ENCODE results near the gene RIMBP2. TPM values are rescaled to one million over a fixed set of nuclear protein-coding genes. Genes with fewer than 3 reads are reported as not detected.

RIMBP2 gene
- total RNA-seq, 5 donors from 2014 or later (not counting 1 experiment from before 2014, with no cell fraction given): 0.10 to 0.38 TPM; not detected in 3

GRCh38 chr12:130479401-130480125 is 236.5 kb downstream of the RIMBP2 start:
- CTCF ChIA-PET: no interaction called here
- Mint-ChIP-seq H3K4me3 (no peak overlapping the region), H3K27me3 (peaks cover 0 to 5% of the 10 kb centered on the region in 2 donors), H3K4me1 (no peaks in the 10 kb centered on the region), H3K9me3 (no peaks in the 10 kb centered on the region), H3K36me3 (no peaks in the 10 kb centered on the region), H3K27ac (no peak overlapping the region)
- 73% methylated on average over 21 of the region's 23 CpGs for WGBS (ENCODE audit: insufficient coverage)
- Histone ChIP-seq H3K36me3 (ENCODE audit: control insufficient read depth in 2 of 2, extremely low read depth in 1 of 2, insufficient read depth in 1 of 2, low read length in 1 of 2) (no peaks in the 10 kb centered on the region), H3K4me1 (ENCODE audit: control insufficient read depth in 1 of 2, extremely low read depth in 1 of 2, insufficient read depth in 2 of 2, low read length in 2 of 2) (no peaks in the 10 kb centered on the region), H3K9me3 (no peaks in the 10 kb centered on the region), H3K27me3 (replicated peaks in 1 of 2; ENCODE audit: control insufficient read depth in 2 of 2, extremely low read depth in 1 of 2, insufficient read depth in 2 of 2, low read length in 1 of 2) (peaks cover 2 to 15% of the 10 kb centered on the region in 2 experiments), H3K27ac (ENCODE audit: low read length) (no peak overlapping the region), H3K4me3 (ENCODE audit: control insufficient read depth in 1 of 2, extremely low read depth in 1 of 2, low read length in 1 of 2) (no peak overlapping the region)
- ATAC-seq (replicated peaks in 1 of 4): no peak
- no peak for DNase-seq
- POLR2A ChIA-PET: interaction anchor here in 1 of 2 donors (0.6 kb wide), 1 partner anchor 706 kb away, joined by 3 read pairs; no protein-coding TSS in a partner anchor

- H3K36me3 Mint-ChIP-seq: no peaks in the 10 kb centered on the region
- ChIA-PET POLR2A (no interaction called here), CTCF (no interaction called here)
- DNase-seq (no peak), ATAC-seq (replicated peaks in 1 of 4) (no peak)
- Histone ChIP-seq H3K36me3 (ENCODE audit: control insufficient read depth in 2 of 2, extremely low read depth in 1 of 2, insufficient read depth in 1 of 2, low read length in 1 of 2) (no peaks in the 10 kb centered on the region), H3K9me3 (no peaks in the 10 kb centered on the region), H3K4me3 (ENCODE audit: control insufficient read depth in 1 of 2, extremely low read depth in 1 of 2, low read length in 1 of 2) (no peak overlapping the region), H3K27me3 (replicated peaks in 1 of 2; ENCODE audit: control insufficient read depth in 2 of 2, extremely low read depth in 1 of 2, insufficient read depth in 2 of 2, low read length in 1 of 2) (peaks cover 2 to 11% of the 10 kb centered on the region in 2 experiments), H3K27ac (ENCODE audit: low read length) (no peak overlapping the region), H3K4me1 (ENCODE audit: control insufficient read depth in 1 of 2, extremely low read depth in 1 of 2, insufficient read depth in 2 of 2, low read length in 2 of 2) (no peaks in the 10 kb centered on the region)
- H3K4me3 Mint-ChIP-seq: no peak overlapping the region
- no peak overlapping the region for H3K27ac Mint-ChIP-seq
- no peaks in the 10 kb centered on the region for H3K4me1 Mint-ChIP-seq
- H3K27me3 Mint-ChIP-seq: peaks cover 0 to 5% of the 10 kb centered on the region in 2 donors
- no peaks in the 10 kb centered on the region for H3K9me3 Mint-ChIP-seq
- WGBS (ENCODE audit: insufficient coverage): 88% methylated on average over 21 of the region's 21 CpGs
Observed at GRCh38 chr12:130478786-130479185, 237.3 kb downstream of the RIMBP2 start.

GRCh38 chr12:130477701-130478100 is 238.4 kb downstream of the RIMBP2 start:
- peaks cover 2 to 11% of the 10 kb centered on the region in 2 experiments for H3K27me3 ChIP-seq (replicated peaks in 1 of 2; ENCODE audit: control insufficient read depth in 2 of 2, extremely low read depth in 1 of 2, insufficient read depth in 2 of 2, low read length in 1 of 2)
- no peaks in the 10 kb centered on the region for H3K36me3 Mint-ChIP-seq
- H3K4me3 ChIP-seq (ENCODE audit: control insufficient read depth in 1 of 2, extremely low read depth in 1 of 2, low read length in 1 of 2): no peak overlapping the region
- no peak overlapping the region for H3K4me3 Mint-ChIP-seq
- H3K27ac Mint-ChIP-seq: no peak overlapping the region
- no peaks in the 10 kb centered on the region for H3K4me1 Mint-ChIP-seq
- H3K4me1 ChIP-seq (ENCODE audit: control insufficient read depth in 1 of 2, extremely low read depth in 1 of 2, insufficient read depth in 2 of 2, low read length in 2 of 2): no peaks in the 10 kb centered on the region
- H3K9me3 ChIP-seq: no peaks in the 10 kb centered on the region
- no peaks in the 10 kb centered on the region for H3K36me3 ChIP-seq (ENCODE audit: control insufficient read depth in 2 of 2, extremely low read depth in 1 of 2, insufficient read depth in 1 of 2, low read length in 1 of 2)
- CTCF ChIA-PET: no interaction called here
- ATAC-seq (replicated peaks in 1 of 4) (no peak), DNase-seq (no peak)
- POLR2A ChIA-PET: no interaction called here
- no peak overlapping the region for H3K27ac ChIP-seq (ENCODE audit: low read length)
- H3K27me3 Mint-ChIP-seq: peaks cover 0 to 5% of the 10 kb centered on the region in 2 donors
- WGBS (ENCODE audit: insufficient coverage): 73% methylated on average over 5 of the region's 9 CpGs
- H3K9me3 Mint-ChIP-seq: no peaks in the 10 kb centered on the region

- H3K4me3 ChIP-seq (ENCODE audit: control insufficient read depth in 1 of 2, extremely low read depth in 1 of 2, low read length in 1 of 2): no peak overlapping the region
- no peak overlapping the region for H3K27ac Mint-ChIP-seq
- no peaks in the 10 kb centered on the region for H3K9me3 ChIP-seq
- peaks cover 0 to 5% of the 10 kb centered on the region in 2 donors for H3K27me3 Mint-ChIP-seq
- no peaks in the 10 kb centered on the region for H3K36me3 Mint-ChIP-seq
- H3K4me1 ChIP-seq (ENCODE audit: control insufficient read depth in 1 of 2, extremely low read depth in 1 of 2, insufficient read depth in 2 of 2, low read length in 2 of 2): no peaks in the 10 kb centered on the region
- no peak overlapping the region for H3K27ac ChIP-seq (ENCODE audit: low read length)
- ChIA-PET POLR2A (no interaction called here), CTCF (interaction anchor here in 1 of 2 donors (0.6 kb wide), 1 partner anchor 165 kb away, joined by 7 read pairs; no protein-coding TSS in a partner anchor)
- no peaks in the 10 kb centered on the region for H3K4me1 Mint-ChIP-seq
- no peak overlapping the region for H3K4me3 Mint-ChIP-seq
- WGBS (ENCODE audit: insufficient coverage): 82% methylated on average over 7 of the region's 12 CpGs
- DNase-seq (no peak), ATAC-seq (replicated peaks in 1 of 4) (no peak)
- H3K9me3 Mint-ChIP-seq: no peaks in the 10 kb centered on the region
- no peaks in the 10 kb centered on the region for H3K36me3 ChIP-seq (ENCODE audit: control insufficient read depth in 2 of 2, extremely low read depth in 1 of 2, insufficient read depth in 1 of 2, low read length in 1 of 2)
- peaks cover 2 to 11% of the 10 kb centered on the region in 2 experiments for H3K27me3 ChIP-seq (replicated peaks in 1 of 2; ENCODE audit: control insufficient read depth in 2 of 2, extremely low read depth in 1 of 2, insufficient read depth in 2 of 2, low read length in 1 of 2)
Observed at GRCh38 chr12:130477266-130477665, 238.8 kb downstream of the RIMBP2 start.

- Mint-ChIP-seq H3K36me3 (no peaks in the 10 kb centered on the region), H3K27me3 (peaks cover 0 to 3% of the 10 kb centered on the region in 2 donors), H3K4me3 (no peak overlapping the region), H3K9me3 (no peaks in the 10 kb centered on the region), H3K27ac (no peak overlapping the region), H3K4me1 (no peaks in the 10 kb centered on the region)
- no peaks in the 10 kb centered on the region for H3K4me1 ChIP-seq (ENCODE audit: control insufficient read depth in 1 of 2, extremely low read depth in 1 of 2, insufficient read depth in 2 of 2, low read length in 2 of 2)
- H3K4me3 ChIP-seq (ENCODE audit: control insufficient read depth in 1 of 2, extremely low read depth in 1 of 2, low read length in 1 of 2): no peak overlapping the region
- no peaks in the 10 kb centered on the region for H3K9me3 ChIP-seq
- H3K36me3 ChIP-seq (ENCODE audit: control insufficient read depth in 2 of 2, extremely low read depth in 1 of 2, insufficient read depth in 1 of 2, low read length in 1 of 2): no peaks in the 10 kb centered on the region
- no peak overlapping the region for H3K27ac ChIP-seq (ENCODE audit: low read length)
- H3K27me3 ChIP-seq (replicated peaks in 1 of 2; ENCODE audit: control insufficient read depth in 2 of 2, extremely low read depth in 1 of 2, insufficient read depth in 2 of 2, low read length in 1 of 2): peaks cover 2 to 7% of the 10 kb centered on the region in 2 experiments
- ChIA-PET POLR2A (no interaction called here), CTCF (interaction anchor here in 1 of 2 donors (0.6 to 0.7 kb wide), 2 partner anchors 49 to 164 kb away, joined by 3 to 7 read pairs; no protein-coding TSS in a partner anchor)
- ATAC-seq (replicated peaks in 1 of 4) (no peak), DNase-seq (no peak)
- WGBS (ENCODE audit: insufficient coverage): 73% methylated on average over 12 of the region's 20 CpGs
Observed at GRCh38 chr12:130476451-130477135, 239.5 kb downstream of the RIMBP2 start.

GRCh38 chr12:130474599-130475269 is 241.4 kb downstream of the RIMBP2 start:
- Mint-ChIP-seq H3K27me3 (peaks cover 0 to 3% of the 10 kb centered on the region in 2 donors), H3K9me3 (no peaks in the 10 kb centered on the region), H3K36me3 (no peaks in the 10 kb centered on the region), H3K27ac (no peak overlapping the region), H3K4me1 (no peaks in the 10 kb centered on the region), H3K4me3 (no peak overlapping the region)
- H3K36me3 ChIP-seq (ENCODE audit: control insufficient read depth in 2 of 2, extremely low read depth in 1 of 2, insufficient read depth in 1 of 2, low read length in 1 of 2): no peaks in the 10 kb centered on the region
- H3K9me3 ChIP-seq: no peaks in the 10 kb centered on the region
- no peaks in the 10 kb centered on the region for H3K27me3 ChIP-seq (replicated peaks in 1 of 2; ENCODE audit: control insufficient read depth in 2 of 2, extremely low read depth in 1 of 2, insufficient read depth in 2 of 2, low read length in 1 of 2)
- CTCF ChIA-PET: no interaction called here
- H3K27ac ChIP-seq (ENCODE audit: low read length): no peak overlapping the region
- POLR2A ChIA-PET: no interaction called here
- no peak overlapping the region for H3K4me3 ChIP-seq (ENCODE audit: control insufficient read depth in 1 of 2, extremely low read depth in 1 of 2, low read length in 1 of 2)
- no peak for DNase-seq
- peak in 1 of 4 experiments; percentile 13 for ATAC-seq (replicated peaks in 1 of 4)
- WGBS (ENCODE audit: insufficient coverage): 79% methylated on average over 23 of the region's 27 CpGs
- H3K4me1 ChIP-seq (ENCODE audit: control insufficient read depth in 1 of 2, extremely low read depth in 1 of 2, insufficient read depth in 2 of 2, low read length in 2 of 2): no peaks in the 10 kb centered on the region

All from T-cell (primary cell).